Nephron progenitor cell (in vitro differentiated cells): ENCODE results near the gene CACNA1C.

Experiments
- DNase-seq: peaks from one replicate; pipeline ENCODE4 v3.0.0; 2021
- H3K27ac Mint-ChIP-seq: 2 replicates; pipeline ENCODE4 v1.8.0; 2021; ENCODE audit warnings: mild to moderate bottlenecking, moderate library complexity, mixed read lengths
- H3K27me3 Mint-ChIP-seq: 2 replicates; pipeline ENCODE4 v1.8.0; 2021; ENCODE audit warnings: mild to moderate bottlenecking, low read depth, mixed read lengths; ENCODE audit not compliant: poor library complexity
- H3K36me3 Mint-ChIP-seq: 2 replicates; pipeline ENCODE4 v1.8.0; 2021; ENCODE audit warnings: low read depth, mixed read lengths
- H3K4me1 Mint-ChIP-seq: 2 replicates; pipeline ENCODE4 v1.8.0; 2021; ENCODE audit warnings: mixed read lengths
- H3K4me3 Mint-ChIP-seq: 2 replicates; pipeline ENCODE4 v1.8.0; 2021; ENCODE audit warnings: mild to moderate bottlenecking, moderate library complexity, mixed read lengths
- H3K9me3 Mint-ChIP-seq: 2 replicates; pipeline ENCODE4 v1.8.0; 2021; ENCODE audit warnings: mild to moderate bottlenecking, moderate library complexity, mixed read lengths
- CTCF ChIP-seq: fragments of 200-600 bp; sonication (generic); IDR thresholded peaks from 2 replicates; pipeline ENCODE4 v1.5.0; 2021; ENCODE audit warnings: antibody characterized with exemption

CACNA1C gene

GRCh38 chr12:2314492-2314891 lies 261.7 kb downstream of the CACNA1C start:
- H3K27me3 Mint-ChIP-seq, result peaks cover 23% of the 10 kb centered on the region
- H3K9me3 Mint-ChIP-seq, result no peaks in the 10 kb centered on the region
- no peak for DNase-seq
- H3K36me3 Mint-ChIP-seq, result no peaks in the 10 kb centered on the region
- no peak overlapping the region for H3K27ac Mint-ChIP-seq
- no peak overlapping the region for H3K4me3 Mint-ChIP-seq
- TF ChIP-seq CTCF, result no peak
- H3K4me1 Mint-ChIP-seq, result peaks cover 52% of the 10 kb centered on the region

GRCh38 chr12:2317772-2318171 lies 265.0 kb downstream of the CACNA1C start:
- Mint-ChIP-seq H3K9me3 (no peaks in the 10 kb centered on the region), H3K4me1 (peaks cover 36% of the 10 kb centered on the region), H3K27me3 (peaks cover 44% of the 10 kb centered on the region), H3K4me3 (no peak overlapping the region), H3K27ac (no peak overlapping the region), H3K36me3 (no peaks in the 10 kb centered on the region)
- TF ChIP-seq CTCF, result no peak
- no peak for DNase-seq

GRCh38 chr12:2318286-2318685 lies 265.5 kb downstream of the CACNA1C start:
- no peak for DNase-seq
- H3K9me3 Mint-ChIP-seq, result no peaks in the 10 kb centered on the region

GRCh38 chr12:2319136-2319535 lies 266.3 kb downstream of the CACNA1C start:
- Mint-ChIP-seq H3K36me3 (no peaks in the 10 kb centered on the region), H3K4me1 (peaks cover 48% of the 10 kb centered on the region), H3K9me3 (no peaks in the 10 kb centered on the region), H3K4me3 (no peak overlapping the region), H3K27ac (no peak overlapping the region), H3K27me3 (peaks cover 43% of the 10 kb centered on the region)
- DNase-seq, result no peak
- no peak for TF ChIP-seq CTCF

More at GRCh38 chr12:2318286-2318685, 265.5 kb downstream of the CACNA1C start:
- TF ChIP-seq CTCF, result no peak
- no peak overlapping the region for H3K4me3 Mint-ChIP-seq
- H3K27ac Mint-ChIP-seq, result no peak overlapping the region
- H3K4me1 Mint-ChIP-seq, result peaks cover 39% of the 10 kb centered on the region
- H3K36me3 Mint-ChIP-seq, result no peaks in the 10 kb centered on the region
- peaks cover 46% of the 10 kb centered on the region for H3K27me3 Mint-ChIP-seq

- no peak for DNase-seq
- peaks cover 47% of the 10 kb centered on the region for H3K27me3 Mint-ChIP-seq
- H3K36me3 Mint-ChIP-seq, result no peaks in the 10 kb centered on the region
- H3K4me3 Mint-ChIP-seq, result no peak overlapping the region
- H3K4me1 Mint-ChIP-seq, result peaks cover 56% of the 10 kb centered on the region
- no peak overlapping the region for H3K27ac Mint-ChIP-seq
- TF ChIP-seq CTCF, result no peak
- H3K9me3 Mint-ChIP-seq, result no peaks in the 10 kb centered on the region
Observed at GRCh38 chr12:2319737-2320506, 267.1 kb downstream of the CACNA1C start.

- no peak for DNase-seq
- Mint-ChIP-seq H3K4me1 (peaks cover 60% of the 10 kb centered on the region), H3K4me3 (no peak overlapping the region), H3K36me3 (no peaks in the 10 kb centered on the region), H3K9me3 (no peaks in the 10 kb centered on the region), H3K27me3 (peaks cover 45% of the 10 kb centered on the region), H3K27ac (no peak overlapping the region)
- no peak for TF ChIP-seq CTCF
Observed at GRCh38 chr12:2320841-2321240, 268.1 kb downstream of the CACNA1C start.
